GM10266 (cell line): ENCODE data around the gene CCM2L.

Experiments used
- DNase-seq: peaks from one replicate; pipeline ENCODE4 v3.0.0; 2012; ENCODE audit errors: extremely low spot score
- TF ChIP-seq, protein P1 (sequence below): IDR thresholded peaks from 2 replicates; pipeline ENCODE4 v1.5.1; 2012; ENCODE audit warnings: mild to moderate bottlenecking, low read depth; ENCODE audit not compliant: control insufficient read depth, insufficient read depth; ENCODE audit errors: missing control alignments

The CCM2L gene

DNA sequence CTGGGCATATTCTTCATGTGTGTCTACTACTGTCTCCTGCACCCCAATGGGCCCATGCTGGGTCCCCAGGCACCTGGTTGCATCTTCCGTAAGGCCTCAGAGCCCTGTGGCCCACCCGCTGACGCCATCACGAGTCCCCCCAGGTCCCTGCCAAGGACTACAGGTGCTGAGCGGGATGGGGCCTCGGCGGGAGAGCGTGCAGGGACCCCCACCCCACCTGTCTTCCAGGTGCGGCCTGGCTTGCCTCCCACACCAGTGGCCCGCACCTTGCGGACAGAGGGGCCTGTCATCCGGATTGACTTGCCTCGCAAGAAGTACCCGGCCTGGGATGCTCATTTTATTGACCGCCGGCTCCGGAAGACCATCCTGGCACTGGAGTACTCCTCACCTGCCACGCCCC lies 13.2 kb upstream of the CCM2L start:
- no peak for DNase-seq
- TF ChIP-seq, protein P1, sequence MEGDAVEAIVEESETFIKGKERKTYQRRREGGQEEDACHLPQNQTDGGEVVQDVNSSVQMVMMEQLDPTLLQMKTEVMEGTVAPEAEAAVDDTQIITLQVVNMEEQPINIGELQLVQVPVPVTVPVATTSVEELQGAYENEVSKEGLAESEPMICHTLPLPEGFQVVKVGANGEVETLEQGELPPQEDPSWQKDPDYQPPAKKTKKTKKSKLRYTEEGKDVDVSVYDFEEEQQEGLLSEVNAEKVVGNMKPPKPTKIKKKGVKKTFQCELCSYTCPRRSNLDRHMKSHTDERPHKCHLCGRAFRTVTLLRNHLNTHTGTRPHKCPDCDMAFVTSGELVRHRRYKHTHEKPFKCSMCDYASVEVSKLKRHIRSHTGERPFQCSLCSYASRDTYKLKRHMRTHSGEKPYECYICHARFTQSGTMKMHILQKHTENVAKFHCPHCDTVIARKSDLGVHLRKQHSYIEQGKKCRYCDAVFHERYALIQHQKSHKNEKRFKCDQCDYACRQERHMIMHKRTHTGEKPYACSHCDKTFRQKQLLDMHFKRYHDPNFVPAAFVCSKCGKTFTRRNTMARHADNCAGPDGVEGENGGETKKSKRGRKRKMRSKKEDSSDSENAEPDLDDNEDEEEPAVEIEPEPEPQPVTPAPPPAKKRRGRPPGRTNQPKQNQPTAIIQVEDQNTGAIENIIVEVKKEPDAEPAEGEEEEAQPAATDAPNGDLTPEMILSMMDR = no peak

DNA sequence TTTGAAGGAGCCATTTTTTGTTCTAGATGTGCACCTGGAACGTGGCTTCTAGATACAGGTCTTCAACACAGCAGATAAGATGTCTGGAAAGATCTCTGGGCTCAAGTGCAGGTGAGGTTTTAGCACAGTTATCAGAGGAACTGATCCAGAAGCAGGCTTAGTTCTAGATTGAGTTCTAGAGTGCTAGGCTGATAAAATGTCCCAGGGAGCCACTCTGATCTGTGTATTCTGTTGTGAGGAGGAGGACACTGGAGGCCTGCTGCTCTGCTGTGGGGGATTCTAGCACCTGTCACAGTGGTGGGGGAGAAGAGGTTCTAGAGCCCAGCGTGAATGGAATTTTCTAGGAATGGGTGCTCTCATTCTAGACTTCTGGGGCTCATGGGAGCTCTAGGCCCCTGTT lies 12.0 kb upstream of the CCM2L start:
- TF ChIP-seq, protein P1 = no peak
- no peak for DNase-seq

DNA sequence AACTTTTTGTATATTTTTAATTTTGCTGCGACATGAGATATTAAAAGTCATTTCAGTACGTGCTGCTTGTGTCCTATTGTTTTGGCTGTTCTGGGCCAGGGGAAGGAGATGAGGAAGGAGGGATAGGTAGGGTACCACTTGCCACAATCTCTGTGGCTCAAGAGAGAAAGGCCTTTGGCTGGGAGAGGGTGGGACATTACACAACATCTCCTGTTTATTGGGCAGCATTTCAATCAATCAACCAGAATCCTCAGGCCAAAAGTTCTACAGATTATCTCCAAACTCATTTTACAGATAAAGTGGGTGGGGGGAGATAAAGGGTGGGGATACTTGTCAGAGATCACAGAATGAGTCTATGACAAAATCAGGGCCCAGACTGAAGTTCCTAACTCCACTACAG lies 6.9 kb upstream of the CCM2L start:
- no peak for DNase-seq
- TF ChIP-seq, protein P1 = no peak

- TF ChIP-seq, protein P1 = no peak
- DNase-seq = no peak
Measured at GRCh38 chr20:32004963-32005362, 5.3 kb upstream of the CCM2L start.

DNA sequence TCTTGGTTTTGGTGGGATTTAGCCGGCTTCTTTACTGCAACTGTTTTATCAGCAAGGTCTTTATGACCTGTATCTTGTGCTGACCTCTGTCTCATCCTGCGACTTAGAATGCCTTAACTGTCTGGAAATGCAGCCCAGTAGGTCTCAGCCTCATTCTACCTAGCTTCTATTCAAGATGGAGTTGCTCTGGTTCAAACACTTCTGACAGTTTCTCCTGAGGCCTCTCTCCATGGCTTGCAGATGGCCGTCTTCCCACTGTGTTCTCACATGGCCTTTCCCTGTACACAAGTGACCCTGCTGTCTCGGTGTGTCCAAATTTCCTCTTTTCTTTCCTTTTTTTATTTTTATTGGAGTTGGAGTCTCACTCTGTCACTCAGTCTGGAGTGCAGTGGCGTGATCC lies 4.2 kb upstream of the CCM2L start:
- TF ChIP-seq, protein P1 = no peak
- DNase-seq = no peak

- no peak for DNase-seq
- TF ChIP-seq, protein P1 = no peak
Measured at GRCh38 chr20:32006841-32007786, 3.1 kb upstream of the CCM2L start.
